HG03342 (cell line): ENCODE measurements around the gene BEAN1.
A peak's percentile ranks its signal among the peaks of the same experiment; 100 is the strongest.

Experiments
- ATAC-seq: cut with Tn5 transposase; IDR thresholded peaks from one replicate; pipeline ENCODE4 v1.9.1; 2021; ENCODE audit warnings: mild to moderate bottlenecking, moderate library complexity; ENCODE audit not compliant: unreplicated experiment

The BEAN1 gene

DNA sequence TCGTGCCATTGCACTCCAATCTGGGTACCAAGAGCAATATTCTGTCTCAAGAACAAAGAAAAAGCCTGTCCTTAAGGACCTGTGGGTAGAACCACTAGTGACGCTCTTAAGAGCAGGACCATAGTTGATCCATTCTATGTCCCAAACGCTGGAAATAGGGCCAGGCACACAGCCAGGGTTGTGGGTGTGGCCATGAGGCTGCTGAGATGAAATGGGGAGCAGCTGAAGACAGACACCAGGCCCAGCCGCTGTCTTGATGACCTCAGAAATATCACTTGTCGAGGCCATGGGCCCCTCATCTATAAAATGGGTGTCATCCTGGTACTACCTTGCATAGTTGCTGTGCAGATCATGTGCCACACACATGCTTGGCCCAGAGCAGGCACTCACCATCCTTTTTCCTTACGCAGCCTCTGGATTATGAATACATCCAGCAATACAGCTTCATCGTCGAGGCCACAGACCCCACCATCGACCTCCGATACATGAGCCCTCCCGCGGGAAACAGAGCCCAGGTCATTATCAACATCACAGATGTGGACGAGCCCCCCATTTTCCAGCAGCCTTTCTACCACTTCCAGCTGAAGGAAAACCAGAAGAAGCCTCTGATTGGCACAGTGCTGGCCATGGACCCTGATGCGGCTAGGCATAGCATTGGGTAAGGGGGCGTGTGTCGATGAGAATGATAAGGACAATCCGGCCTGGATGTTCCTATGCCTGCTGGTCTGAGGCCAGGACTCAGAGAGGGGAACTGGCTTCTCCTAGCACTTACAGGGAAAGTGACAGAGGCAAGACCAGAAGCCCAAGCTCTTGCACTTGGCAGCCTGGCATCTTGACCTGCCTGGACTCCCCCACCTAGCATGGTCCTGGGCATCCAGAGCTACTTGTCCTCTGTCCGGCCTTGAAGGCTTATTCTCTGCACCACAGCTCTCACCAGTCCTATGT, 35.1 kb upstream of the BEAN1 start:
- ATAC-seq, result no peak

DNA sequence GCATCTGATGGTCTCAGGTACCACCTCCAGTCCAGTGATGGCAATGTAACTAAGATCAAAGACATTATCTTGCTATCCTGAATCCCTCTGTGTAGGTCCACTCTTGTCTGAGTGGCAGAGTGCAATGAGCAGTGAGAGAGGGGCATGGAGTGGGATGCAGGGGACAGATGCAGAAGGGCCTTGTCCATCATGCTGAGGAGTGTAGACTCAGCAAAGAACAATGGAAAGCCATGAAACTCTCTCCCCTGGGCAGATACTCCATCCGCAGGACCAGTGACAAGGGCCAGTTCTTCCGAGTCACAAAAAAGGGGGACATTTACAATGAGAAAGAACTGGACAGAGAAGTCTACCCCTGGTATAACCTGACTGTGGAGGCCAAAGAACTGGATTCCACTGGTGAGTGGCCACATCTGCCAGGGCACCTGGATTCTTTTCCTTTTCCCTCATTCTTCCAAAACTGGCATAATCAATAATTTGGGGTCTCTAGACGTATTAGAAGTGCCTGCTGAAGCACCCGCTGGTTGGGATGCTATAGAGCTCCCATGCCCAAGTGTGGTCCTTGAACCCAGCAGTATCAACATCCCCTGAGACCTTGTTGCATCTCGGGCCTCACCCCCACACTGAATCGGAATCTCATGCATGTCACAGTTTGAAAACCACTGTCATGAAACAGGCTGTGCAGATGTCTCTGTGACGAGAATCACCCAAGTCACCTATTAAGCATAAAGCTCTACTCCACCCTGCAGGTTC, 31.1 kb upstream of the BEAN1 start:
- no peak for ATAC-seq

DNA sequence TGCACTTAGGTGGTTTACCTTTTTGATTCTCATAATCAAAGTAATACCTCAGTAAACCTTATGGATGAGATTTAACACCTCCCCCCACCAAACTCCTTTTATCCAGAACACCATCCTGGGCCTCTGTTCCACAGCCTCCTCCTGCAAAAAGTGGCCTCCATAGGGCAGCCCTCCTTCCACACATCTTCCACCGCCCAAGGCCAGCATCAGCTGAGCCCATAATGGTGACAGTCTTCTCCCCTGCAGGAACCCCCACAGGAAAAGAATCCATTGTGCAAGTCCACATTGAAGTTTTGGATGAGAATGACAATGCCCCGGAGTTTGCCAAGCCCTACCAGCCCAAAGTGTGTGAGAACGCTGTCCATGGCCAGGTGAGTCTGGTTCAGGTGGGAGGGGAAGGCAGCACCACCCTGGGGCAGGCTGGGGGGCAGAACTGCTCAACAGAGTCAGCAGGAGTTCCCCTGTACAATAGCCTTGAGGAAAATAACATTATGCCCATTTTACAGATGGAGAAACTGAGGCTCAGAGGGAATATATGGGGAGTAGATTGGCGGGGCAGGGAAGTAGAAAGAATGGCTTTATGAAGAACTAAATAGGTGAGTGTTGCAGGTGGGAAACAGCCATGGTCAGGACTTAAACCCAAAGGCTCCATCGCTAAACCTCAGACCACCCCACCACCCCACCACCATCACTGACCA, 29.2 kb upstream of the BEAN1 start:
- ATAC-seq, result no peak

DNA sequence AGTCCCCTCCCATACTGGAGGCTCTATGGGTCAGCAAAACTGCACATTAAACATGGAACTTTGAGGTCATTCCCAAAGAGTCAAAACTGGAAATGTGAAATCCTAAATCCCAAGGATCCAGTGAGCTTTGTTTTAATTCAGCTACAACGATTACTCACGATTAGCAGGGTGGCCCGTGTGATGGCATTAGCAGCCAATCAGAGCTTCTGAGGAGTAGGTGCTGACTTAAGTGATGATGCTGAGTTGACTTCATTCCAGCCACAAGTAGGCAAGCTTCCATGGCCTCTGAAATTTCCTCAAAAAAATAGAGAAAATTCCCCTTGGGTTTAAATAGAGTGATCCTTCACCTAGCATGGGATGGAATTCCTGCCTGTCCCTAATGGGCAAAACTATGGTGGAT, 28.1 kb upstream of the BEAN1 start:
- no peak for ATAC-seq

DNA sequence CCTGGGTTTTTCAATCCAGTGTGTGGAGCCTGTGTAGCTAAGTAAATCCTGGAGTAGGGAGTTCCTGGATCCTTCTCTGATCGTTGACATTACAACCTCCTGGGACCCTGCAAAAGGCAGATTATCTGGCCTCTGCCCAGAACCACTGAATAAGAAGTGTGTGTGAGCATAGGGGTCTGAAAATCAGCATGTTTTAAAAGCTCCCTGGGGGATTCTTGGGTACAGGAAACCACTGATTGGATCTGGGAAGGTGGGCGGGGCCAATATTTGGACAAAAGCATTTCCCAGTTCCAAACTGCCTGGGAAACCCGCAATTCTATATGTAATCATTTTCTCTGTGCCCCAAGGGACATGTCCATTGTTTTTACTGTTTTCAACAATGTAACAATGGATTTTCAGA, 27.2 kb upstream of the BEAN1 start:
- ATAC-seq, result no peak

DNA sequence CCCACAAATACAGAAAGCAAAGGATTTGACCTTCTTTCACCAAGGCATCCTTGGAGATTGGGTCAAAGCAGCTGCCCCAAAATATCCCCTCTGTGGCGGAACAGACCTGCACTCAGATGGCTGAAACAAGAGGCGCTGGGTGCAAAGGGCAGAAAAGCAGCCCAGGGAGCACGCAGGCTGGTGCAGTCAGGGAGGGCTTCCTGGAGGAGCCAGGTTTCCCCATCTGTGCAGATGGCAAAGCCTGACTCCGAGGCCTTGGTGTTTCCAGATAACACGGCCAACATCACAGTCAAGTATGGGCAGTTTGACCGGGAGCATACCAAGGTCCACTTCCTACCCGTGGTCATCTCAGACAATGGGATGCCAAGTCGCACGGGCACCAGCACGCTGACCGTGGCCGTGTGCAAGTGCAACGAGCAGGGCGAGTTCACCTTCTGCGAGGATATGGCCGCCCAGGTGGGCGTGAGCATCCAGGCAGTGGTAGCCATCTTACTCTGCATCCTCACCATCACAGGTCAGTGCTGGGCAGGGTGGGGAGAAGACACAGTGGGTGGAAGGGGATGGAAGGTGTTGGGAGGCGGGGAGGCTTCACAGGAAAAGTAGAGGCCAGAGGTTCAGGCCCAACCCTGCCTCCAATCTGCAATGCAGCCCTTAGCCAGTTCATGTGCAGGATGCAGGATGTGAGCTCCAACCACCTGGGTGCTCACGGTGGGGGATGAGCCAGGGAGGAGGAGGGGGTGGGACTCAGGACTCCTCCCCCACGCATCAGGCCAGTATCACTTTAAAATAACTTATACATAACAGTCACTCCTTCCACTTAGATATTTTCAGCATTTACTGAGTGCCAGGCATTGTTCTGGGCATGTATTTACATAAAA, 26.4 kb upstream of the BEAN1 start:
- no peak for ATAC-seq

DNA sequence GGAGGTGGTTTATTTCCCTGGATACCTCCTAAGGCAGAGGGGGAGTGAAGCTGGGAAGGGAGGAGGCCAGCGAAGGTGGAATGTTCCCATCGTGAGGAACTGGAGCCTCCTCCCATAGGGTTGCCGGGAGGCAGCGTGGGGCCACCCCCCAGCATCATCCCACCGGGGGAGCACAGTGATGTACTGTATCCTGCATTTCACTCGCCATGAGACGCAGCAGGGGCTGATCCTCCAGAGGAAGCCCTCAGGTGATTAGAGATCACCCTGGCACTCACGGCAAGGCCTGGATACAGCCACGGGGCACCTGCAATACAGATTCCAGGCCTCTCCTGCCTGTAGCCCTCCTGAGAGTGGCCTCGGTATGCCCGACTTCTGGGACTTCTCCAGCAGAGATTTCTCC, 25.5 kb upstream of the BEAN1 start:
- no peak for ATAC-seq

DNA sequence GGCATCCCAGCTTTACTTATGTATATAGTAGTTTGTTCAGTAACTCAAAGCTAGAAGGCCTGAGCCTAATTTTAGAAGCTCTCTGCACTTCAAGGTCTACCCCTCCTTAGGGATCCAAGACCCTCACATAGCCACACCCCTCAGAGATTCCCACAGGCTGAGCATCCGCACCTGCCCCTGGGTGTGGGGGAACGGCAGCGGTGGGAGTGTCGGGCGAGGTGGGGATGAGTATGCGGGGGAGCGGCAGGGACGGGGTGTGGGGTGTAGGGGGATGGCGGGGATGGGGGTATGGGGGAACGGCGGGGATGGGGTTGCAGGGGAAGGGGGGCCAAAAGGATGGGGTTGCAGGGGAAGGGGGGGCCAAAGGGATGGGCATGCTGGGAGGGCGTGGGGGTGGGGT, 24.9 kb upstream of the BEAN1 start:
- ATAC-seq, result no peak

DNA sequence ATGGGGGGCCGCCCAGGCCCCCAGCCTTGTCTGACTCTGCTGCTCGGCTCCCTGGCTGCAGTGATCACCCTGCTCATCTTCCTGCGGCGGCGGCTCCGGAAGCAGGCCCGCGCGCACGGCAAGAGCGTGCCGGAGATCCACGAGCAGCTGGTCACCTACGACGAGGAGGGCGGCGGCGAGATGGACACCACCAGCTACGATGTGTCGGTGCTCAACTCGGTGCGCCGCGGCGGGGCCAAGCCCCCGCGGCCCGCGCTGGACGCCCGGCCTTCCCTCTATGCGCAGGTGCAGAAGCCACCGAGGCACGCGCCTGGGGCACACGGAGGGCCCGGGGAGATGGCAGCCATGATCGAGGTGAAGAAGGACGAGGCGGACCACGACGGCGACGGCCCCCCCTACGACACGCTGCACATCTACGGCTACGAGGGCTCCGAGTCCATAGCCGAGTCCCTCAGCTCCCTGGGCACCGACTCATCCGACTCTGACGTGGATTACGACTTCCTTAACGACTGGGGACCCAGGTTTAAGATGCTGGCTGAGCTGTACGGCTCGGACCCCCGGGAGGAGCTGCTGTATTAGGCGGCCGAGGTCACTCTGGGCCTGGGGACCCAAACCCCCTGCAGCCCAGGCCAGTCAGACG, 24.4 kb upstream of the BEAN1 start:
- no peak for ATAC-seq

DNA sequence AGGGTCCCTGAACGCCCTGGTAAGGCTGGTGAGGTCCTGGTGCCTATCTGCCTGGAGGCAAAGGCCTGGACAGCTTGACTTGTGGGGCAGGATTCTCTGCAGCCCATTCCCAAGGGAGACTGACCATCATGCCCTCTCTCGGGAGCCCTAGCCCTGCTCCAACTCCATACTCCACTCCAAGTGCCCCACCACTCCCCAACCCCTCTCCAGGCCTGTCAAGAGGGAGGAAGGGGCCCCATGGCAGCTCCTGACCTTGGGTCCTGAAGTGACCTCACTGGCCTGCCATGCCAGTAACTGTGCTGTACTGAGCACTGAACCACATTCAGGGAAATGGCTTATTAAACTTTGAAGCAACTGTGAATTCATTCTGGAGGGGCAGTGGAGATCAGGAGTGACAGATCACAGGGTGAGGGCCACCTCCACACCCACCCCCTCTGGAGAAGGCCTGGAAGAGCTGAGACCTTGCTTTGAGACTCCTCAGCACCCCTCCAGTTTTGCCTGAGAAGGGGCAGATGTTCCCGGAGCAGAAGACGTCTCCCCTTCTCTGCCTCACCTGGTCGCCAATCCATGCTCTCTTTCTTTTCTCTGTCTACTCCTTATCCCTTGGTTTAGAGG, 23.5 kb upstream of the BEAN1 start:
- ATAC-seq, result no peak

DNA sequence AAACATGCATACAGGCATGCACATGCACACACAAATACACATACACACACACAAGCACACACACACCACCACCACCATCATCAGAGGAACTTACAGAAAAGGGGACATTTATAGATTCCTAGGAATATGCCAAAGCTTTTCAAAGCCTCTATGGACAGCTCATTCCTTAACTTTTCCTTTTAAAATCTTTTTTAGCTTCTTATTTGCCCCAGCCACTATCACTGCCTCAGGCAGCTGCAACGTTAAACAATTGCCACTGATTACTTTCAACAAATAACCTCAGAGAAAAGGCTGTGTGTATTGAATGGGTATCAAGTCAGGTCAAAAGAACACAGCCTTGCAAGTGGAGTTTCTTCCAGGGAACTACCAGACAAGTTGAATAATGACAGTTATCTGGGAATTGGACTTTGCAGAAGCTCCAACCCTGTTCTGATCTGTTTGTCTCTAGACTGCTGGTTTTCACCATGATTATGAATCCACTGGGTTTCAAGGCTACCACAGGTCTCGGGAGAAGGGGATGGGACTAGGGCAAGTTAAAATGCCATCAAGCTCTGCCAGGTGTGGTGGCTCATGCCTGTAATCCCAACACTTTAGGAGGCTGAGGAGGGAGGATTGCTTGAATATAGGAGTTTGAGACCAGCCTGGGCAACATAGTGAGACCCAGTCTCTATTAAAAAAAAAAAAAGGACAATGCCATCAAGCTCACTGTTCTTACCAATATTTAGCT, 21.9 kb upstream of the BEAN1 start:
- ATAC-seq, result no peak

DNA sequence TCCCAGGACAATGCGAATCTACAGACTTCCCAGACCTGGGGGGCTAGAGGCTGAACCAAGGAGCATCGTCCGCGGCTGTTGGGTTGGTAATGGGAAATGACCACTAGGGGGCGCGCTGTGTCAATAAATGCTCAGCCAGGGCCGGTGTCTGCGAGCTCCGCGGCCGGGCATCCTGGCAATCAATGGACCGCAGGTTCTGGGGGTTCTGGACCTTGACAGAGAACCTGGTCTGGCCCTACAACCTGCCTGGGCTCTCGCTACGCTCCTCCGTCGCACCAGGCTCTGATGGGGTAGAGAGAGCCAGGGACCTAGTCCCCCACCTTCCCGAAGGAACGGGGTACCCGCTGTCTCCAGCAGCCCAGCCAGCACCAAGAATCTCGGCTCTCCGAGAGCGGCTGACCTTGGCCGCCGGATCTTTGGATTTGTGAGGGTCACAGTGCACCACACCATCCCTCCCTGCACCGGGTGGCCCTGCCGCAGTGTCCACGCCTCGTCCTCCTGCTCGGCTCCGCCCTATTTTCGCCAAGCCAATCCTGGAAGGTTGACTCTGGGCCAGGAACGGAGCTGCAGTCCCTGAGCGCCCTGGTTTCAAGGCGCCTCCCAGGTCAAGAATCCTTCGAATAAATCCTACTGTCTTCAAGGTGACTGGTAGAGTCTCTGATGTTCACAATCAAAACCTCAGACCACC, 20.4 kb upstream of the BEAN1 start:
- ATAC-seq, result peak; percentile 76

DNA sequence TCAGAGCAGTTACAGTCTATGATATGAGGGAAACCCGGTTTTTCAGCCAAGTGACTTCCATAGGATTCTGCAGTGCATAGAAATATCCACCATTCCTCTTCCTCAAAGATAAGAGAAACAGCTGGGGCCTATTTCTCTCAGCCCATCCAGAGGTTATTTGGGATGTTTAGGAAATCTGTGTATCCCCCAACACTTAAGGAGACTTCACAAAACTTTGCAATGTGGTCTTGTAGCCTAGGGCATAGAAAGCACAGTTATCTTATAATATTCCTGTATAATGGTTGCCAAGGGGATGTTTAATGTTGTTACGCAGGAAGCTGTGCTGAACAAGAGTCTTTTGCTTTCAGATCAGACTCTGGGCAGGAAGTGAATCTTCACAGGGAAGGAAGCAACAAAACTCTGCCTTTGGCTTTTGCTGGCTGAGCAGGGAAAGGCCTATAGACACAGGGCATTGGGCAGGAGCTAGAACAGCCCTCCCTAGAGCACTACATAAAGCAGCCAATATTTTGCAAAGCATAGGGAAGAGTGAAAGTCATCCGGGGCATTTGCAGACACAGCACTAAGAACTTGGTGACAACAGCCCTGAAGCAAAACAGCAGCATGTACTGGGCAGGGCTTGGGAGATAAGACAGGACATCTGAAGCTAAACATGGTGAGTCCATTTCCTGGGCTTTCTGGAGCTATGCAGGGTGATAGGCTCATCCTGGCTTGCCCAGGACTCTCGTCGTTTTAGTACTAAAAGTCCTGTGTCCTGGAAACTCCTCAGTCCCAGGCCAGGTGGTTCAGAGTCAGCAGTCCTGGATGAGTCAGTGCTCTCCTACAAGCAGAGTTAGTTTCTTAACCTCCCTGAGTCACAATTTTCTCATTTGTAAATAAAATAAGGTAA, 18.7 kb upstream of the BEAN1 start:
- ATAC-seq, result no peak

DNA sequence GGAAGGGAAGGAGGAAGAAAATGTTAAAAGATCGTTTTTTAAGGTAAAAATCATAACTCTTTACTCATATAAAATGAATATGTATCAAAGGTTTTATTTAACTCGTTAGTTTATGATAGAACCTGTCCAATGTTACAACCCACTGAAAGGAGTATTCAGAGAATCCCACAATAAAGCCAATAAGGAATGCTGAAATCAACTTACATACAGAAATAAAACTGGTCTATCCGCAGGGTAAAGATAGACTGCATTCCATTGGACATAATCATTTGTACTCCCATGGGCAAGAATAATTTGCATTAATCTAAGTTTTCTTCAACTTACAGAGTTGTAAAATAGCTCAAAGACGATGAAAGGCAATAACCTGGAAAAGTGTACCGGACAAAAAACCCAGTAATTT, 17.9 kb upstream of the BEAN1 start:
- ATAC-seq, result no peak

DNA sequence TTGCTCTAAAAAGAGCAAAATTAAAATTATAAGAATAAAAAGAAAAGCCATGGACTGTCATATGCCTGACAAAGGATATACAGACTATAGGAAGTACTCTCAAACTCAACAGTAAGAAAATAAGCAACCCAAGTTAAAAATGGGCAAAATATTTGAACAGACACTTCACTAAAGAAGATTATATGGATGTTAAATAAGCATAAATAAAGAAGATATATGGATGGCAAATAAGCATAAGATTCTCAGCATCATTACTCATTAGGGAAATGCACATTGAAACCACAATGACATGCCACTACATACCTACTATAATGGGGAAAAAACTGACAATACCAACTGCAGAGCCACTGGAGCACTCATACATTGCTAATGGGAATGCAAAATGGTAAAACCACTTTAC, 14.9 kb upstream of the BEAN1 start:
- no peak for ATAC-seq

DNA sequence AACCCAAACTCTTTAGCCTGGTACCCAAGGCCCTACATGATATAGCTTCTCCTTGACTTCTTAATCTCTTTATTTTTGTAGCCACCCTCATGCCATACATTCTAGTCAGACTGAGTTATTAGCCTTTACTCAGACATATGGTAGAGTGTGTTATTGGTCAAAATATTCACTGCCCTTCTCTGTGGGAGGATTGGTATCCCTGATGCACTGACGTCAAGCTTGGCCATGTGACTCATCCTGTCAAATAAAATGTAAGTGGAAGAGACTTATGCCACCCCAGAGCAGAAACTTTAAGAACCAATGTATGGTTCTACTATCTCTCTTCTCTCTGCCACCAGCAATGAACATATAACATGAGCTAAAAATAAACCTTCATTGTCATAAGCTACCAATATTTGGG, 12.2 kb upstream of the BEAN1 start:
- no peak for ATAC-seq

DNA sequence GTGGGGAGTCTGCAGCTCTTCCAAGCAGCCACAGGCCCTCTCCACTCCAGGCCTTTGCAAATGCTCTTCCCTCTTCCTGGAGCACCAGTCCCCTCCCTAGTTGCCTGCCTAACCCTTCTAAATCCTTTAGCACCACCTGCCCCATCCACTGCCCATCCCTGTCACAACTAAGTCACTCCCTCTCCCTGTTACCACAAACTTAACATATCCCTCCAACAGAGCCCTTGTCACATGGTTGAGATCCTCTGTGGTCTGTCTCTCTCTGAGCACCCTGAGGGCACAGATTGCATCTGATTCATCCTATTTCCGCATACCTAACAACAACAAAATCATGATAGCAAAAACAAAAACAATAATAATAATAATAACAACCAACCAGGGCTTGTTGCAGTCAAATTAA, 11.0 kb upstream of the BEAN1 start:
- no peak for ATAC-seq
